PC-3 (cell line): ENCODE results near the gene LRRC53. TPM values are rescaled to one million over a fixed set of nuclear protein-coding genes. Genes with fewer than 3 reads are reported as not detected.

Experiments used
- ATAC-seq: fragments of 200-7000 bp; cut with Tn5 transposase; 2 replicates; pipeline ENCODE4 v1.9.1; 2020; ENCODE audit warnings: mild to moderate bottlenecking, moderate library complexity
- BruUV-seq: library from RNA; stranded (reverse); fragments of 400-500 nt; replicated peaks from 2 replicates; lab custom pipeline; 2021; lab: Mats Ljungman, UMichigan
- CTCF ChIA-PET: fragments of 300-600 bp; sonication (Branson Sonifier 250); formaldehyde crosslinking; loops from one replicate; lab custom pipeline; 2022; ENCODE audit warnings: antibody characterized with exemption; lab: Charles Lee
- POLR2A ChIA-PET: fragments of 300-600 bp; sonication (Branson Sonifier 250); formaldehyde crosslinking; loops from one replicate; lab custom pipeline; 2022; ENCODE audit warnings: antibody characterized with exemption; ENCODE audit not compliant: unreplicated experiment; lab: Charles Lee
- DNase-seq: peaks from one replicate; pipeline ENCODE4 v3.0.0-alpha.2; 2015
- H2AFZ ChIP-seq: fragments of 300-600 bp; sonication (generic); 2 replicates; pipeline ENCODE4 v1.6.0; 2016; ENCODE audit warnings: antibody characterized with exemption, low read length
- H3F3A ChIP-seq: fragments of 300-600 bp; sonication (generic); one replicate; pipeline ENCODE4 v1.6.0; 2017; ENCODE audit warnings: antibody characterized with exemption, low read length, control low read depth, mild to moderate bottlenecking; ENCODE audit not compliant: unreplicated experiment
- H3K27ac ChIP-seq: fragments of 300-600 bp; sonication (generic); 2 replicates; pipeline ENCODE4 v1.5.1; 2016; ENCODE audit warnings: mild to moderate bottlenecking, low read length
- H3K27me3 ChIP-seq: fragments of 300-600 bp; sonication (generic); 2 replicates; pipeline ENCODE4 v1.6.1; 2016; ENCODE audit warnings: low read length, mixed read lengths
- H3K36me3 ChIP-seq: fragments of 300-600 bp; sonication (generic); 2 replicates; pipeline ENCODE4 v1.6.1; 2016; ENCODE audit warnings: low read depth, mixed run types, low read length, mixed read lengths
- H3K4me1 ChIP-seq: fragments of 300-600 bp; sonication (generic); 2 replicates; pipeline ENCODE4 v1.5.1; 2016; ENCODE audit warnings: low read length; ENCODE audit not compliant: insufficient read depth
- H3K4me2 ChIP-seq: fragments of 300-600 bp; sonication (generic); 2 replicates; pipeline ENCODE4 v1.6.0; 2016; ENCODE audit warnings: low read length
- H3K4me3 ChIP-seq: fragments of 300-600 bp; sonication (generic); 2 replicates; pipeline ENCODE4 v1.5.1; 2016; ENCODE audit warnings: mild to moderate bottlenecking, low read length, mixed read lengths
- H3K79me2 ChIP-seq: fragments of 300-600 bp; sonication (generic); 2 replicates; pipeline ENCODE4 v1.6.1; 2017; ENCODE audit warnings: low read length, mixed read lengths
- H3K9ac ChIP-seq: fragments of 300-600 bp; sonication (generic); 2 replicates; pipeline ENCODE4 v1.6.0; 2016; ENCODE audit warnings: mild to moderate bottlenecking, low read length
- H3K9me2 ChIP-seq: fragments of 300-600 bp; sonication (generic); replicated peaks from 2 replicates; pipeline ENCODE4 v1.6.1; 2016; ENCODE audit warnings: mixed run types, low read length, mixed read lengths
- H3K9me3 ChIP-seq: fragments of 300-600 bp; sonication (generic); 2 replicates; pipeline ENCODE4 v1.6.1; 2016; ENCODE audit warnings: low read length, mixed read lengths
- H4K20me1 ChIP-seq: fragments of 300-600 bp; sonication (generic); 2 replicates; pipeline ENCODE4 v1.6.1; 2016; ENCODE audit warnings: low read length, mixed read lengths
- CTCF ChIP-seq: fragments of 300-600 bp; sonication (generic); conservative IDR thresholded peaks from 2 replicates; pipeline ENCODE4 v1.5.1; 2017; ENCODE audit warnings: antibody characterized with exemption, low read depth, mild to moderate bottlenecking, low read length
- EZH2 ChIP-seq: fragments of 300-600 bp; sonication (generic); IDR thresholded peaks from one replicate; pipeline ENCODE4 v1.6.1; 2017; ENCODE audit warnings: antibody characterized with exemption, mild to moderate bottlenecking, low read length; ENCODE audit not compliant: unreplicated experiment
- EZH2phosphoT487 ChIP-seq: fragments of 300-600 bp; sonication (generic); IDR thresholded peaks from 2 replicates; pipeline ENCODE4 v1.6.1; 2018; ENCODE audit warnings: mild to moderate bottlenecking, antibody characterized with exemption, low read length, borderline replicate concordance
- intact Hi-C: fragments of 100-400 bp; cut with micrococcal nuclease; formaldehyde crosslinking; loops from 2 replicates; pipeline ENCODE4 v1.9.0; 2023
- total RNA-seq: library from RNA; depleted of rRNA; stranded (reverse); fragments of >200 nt; gene quantifications from 2 replicates; pipeline ENCODE4 v1.2.3, GENCODE V29; 2014

The LRRC53 gene
- total RNA-seq, 1 experiment from 2014 or later = not detected

- ATAC-seq (no peak), DNase-seq (no peak)
- Histone ChIP-seq H3K4me1 (no peaks in the 10 kb centered on the region), H2AFZ (no peak overlapping the region), H3K9ac (no peak overlapping the region), H3K4me3 (no peak overlapping the region), H3K36me3 (no peaks in the 10 kb centered on the region), H3K27ac (no peak overlapping the region), H3F3A (no peaks in the 10 kb centered on the region), H3K4me2 (no peak overlapping the region), H3K79me2 (no peaks in the 10 kb centered on the region), H3K9me3 (no peaks in the 10 kb centered on the region), H3K9me2 (no peaks in the 10 kb centered on the region), H4K20me1 (no peaks in the 10 kb centered on the region), H3K27me3 (peaks cover 61% of the 10 kb centered on the region; the same call in 1 of the 2 replicates)
- intact Hi-C loops = no loop called here
- BruUV-seq = no TSS peak
- ChIA-PET POLR2A (no interaction called here), CTCF (no interaction called here)
- no peak for TF ChIP-seq CTCF
These were observed 33.4 kb downstream of the LRRC53 start for GRCh38 chr1:74478979-74479378.

- no peak for ATAC-seq
- no peak overlapping the region for H3K4me2 ChIP-seq
- POLR2A ChIA-PET = no interaction called here
These were observed 37.8 kb downstream of the LRRC53 start for GRCh38 chr1:74474585-74474984.

DNA sequence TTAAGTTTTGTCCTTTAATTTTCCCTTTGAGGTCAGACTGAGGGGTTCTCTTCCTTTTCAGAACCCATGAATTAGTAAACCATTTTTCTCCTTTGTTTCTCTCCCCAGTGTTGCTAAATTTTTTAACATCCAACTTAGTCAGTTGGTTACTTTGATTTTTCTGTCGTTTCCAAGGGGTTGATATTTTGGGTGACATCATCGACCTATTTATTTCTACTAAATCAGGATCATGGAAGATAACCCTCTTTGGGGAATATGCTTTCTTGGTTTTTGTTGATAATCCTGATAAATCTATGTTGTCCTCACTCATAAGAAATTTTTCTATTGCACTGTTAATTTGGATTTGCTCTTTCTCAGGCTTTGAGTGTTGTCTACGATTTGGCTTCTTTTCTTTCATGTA lies 40.9 kb downstream of the LRRC53 start:
- Histone ChIP-seq H3K79me2 (no peaks in the 10 kb centered on the region), H3K4me3 (no peak overlapping the region), H3K4me1 (peaks cover 5% of the 10 kb centered on the region; the same call in 1 of the 2 replicates), H3K4me2 (no peak overlapping the region), H3F3A (no peaks in the 10 kb centered on the region), H3K27me3 (peaks cover 55% of the 10 kb centered on the region), H4K20me1 (no peaks in the 10 kb centered on the region), H3K36me3 (no peaks in the 10 kb centered on the region), H2AFZ (no peak overlapping the region), H3K9me2 (no peaks in the 10 kb centered on the region), H3K9me3 (no peaks in the 10 kb centered on the region), H3K27ac (no peak overlapping the region), H3K9ac (no peak overlapping the region)
- POLR2A ChIA-PET = no interaction called here
- DNase-seq (no peak), ATAC-seq (no peak)
- intact Hi-C loops = loop anchor here (5.0 kb wide), 1 partner anchor 221 kb away; no protein-coding TSS in a partner anchor
- TF ChIP-seq EZH2phosphoT487 (no peak), CTCF (no peak), EZH2 (no peak)
- CTCF ChIA-PET = no interaction called here
- BruUV-seq = no TSS peak

More at GRCh38 chr1:74474585-74474984, 37.8 kb downstream of the LRRC53 start:
- no peaks in the 10 kb centered on the region for H3F3A ChIP-seq
- H3K27me3 ChIP-seq = peaks cover 55% of the 10 kb centered on the region
- H3K9ac ChIP-seq = no peak overlapping the region
- H3K27ac ChIP-seq = no peak overlapping the region
- CTCF ChIA-PET = no interaction called here
- no peaks in the 10 kb centered on the region for H3K79me2 ChIP-seq
- no peaks in the 10 kb centered on the region for H4K20me1 ChIP-seq
- H2AFZ ChIP-seq = no peak overlapping the region
- no peaks in the 10 kb centered on the region for H3K4me1 ChIP-seq
- TF ChIP-seq EZH2phosphoT487 (no peak), EZH2 (no peak), CTCF (no peak)
- intact Hi-C loops = loop anchor here (5.0 kb wide), 1 partner anchor 218 kb away; no protein-coding TSS in a partner anchor
- BruUV-seq = no TSS peak
- no peak overlapping the region for H3K4me3 ChIP-seq
- H3K9me2 ChIP-seq = no peaks in the 10 kb centered on the region
- DNase-seq = no peak
- no peaks in the 10 kb centered on the region for H3K9me3 ChIP-seq
- no peaks in the 10 kb centered on the region for H3K36me3 ChIP-seq
